Thyroid gland (tissue), 4 donors: ENCODE results near the gene EXOSC3.

Source experiments
- POLR2A ChIP-seq, 2 donors: fragments of 450-650 bp; IDR thresholded peaks; one replicate each; pipeline ENCODE4 v1.6.1; 2017; ENCODE audit warnings: antibody characterized with exemption in 2 of 2, mild to moderate bottlenecking in 2 of 2, moderate library complexity in 1 of 2
- TF ChIP-seq, protein P1 (sequence below), 6 experiments: fragments of 200-600 bp in 3 of 6; fragments of 450-650 bp in 3 of 6; sonication (generic) in 3 of 6; IDR thresholded peaks; one replicate each; pipeline ENCODE4 v1.5.1; 2016 to 2019; ENCODE audit warnings: antibody characterized with exemption in 6 of 6, mild to moderate bottlenecking in 2 of 6, inconsistent platforms in 1 of 6, moderate library complexity in 1 of 6

DNA sequence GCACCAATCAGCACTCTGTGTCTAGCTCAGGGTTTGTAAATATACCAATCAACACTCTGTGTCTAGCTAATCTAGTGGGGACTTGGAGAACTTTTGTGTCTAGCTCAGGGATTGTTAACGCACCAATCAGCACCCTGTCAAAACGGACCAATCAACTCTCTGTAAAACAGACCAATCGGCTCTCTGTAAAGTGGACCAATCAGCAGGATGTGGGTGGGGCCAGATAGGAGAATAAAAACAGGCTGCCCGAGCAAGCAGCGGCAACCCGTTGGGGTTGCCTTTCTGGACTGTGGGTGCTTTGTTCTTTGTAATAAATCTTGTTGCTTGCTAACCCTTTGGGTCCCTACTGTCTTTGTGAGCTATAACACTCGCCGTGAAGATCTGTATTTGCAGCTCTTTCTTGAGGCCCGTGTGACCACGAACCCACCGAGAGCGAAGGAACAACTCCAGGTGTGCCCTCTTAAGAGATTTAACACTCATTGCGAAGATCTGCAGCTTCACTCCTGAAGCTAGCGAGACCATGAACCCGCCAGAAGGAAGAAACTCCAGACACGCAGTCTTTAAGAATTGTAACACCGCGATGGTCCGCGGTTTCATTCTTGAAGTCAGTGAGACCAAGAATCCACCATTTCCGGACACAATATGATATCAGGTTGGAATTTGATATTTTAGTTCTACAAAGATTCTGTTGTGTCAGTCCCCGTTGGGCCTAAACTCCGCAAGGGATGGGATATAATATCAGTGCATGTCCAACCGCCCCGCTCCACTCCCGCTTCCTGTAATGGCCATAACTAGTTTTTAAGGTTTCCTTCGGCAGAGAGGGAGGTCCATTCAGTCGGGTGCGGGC, 32.0 kb downstream of the EXOSC3 start:
- TF ChIP-seq POLR2A (IDR thresholded peaks at IDR 0.05): no peak
- TF ChIP-seq, protein P1, sequence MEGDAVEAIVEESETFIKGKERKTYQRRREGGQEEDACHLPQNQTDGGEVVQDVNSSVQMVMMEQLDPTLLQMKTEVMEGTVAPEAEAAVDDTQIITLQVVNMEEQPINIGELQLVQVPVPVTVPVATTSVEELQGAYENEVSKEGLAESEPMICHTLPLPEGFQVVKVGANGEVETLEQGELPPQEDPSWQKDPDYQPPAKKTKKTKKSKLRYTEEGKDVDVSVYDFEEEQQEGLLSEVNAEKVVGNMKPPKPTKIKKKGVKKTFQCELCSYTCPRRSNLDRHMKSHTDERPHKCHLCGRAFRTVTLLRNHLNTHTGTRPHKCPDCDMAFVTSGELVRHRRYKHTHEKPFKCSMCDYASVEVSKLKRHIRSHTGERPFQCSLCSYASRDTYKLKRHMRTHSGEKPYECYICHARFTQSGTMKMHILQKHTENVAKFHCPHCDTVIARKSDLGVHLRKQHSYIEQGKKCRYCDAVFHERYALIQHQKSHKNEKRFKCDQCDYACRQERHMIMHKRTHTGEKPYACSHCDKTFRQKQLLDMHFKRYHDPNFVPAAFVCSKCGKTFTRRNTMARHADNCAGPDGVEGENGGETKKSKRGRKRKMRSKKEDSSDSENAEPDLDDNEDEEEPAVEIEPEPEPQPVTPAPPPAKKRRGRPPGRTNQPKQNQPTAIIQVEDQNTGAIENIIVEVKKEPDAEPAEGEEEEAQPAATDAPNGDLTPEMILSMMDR (IDR thresholded peaks at IDR 0.05): no peak
